Measurements from ENCODE around the gene PIEZO2. TPM values are rescaled to one million over a fixed set of nuclear protein-coding genes. Genes with fewer than 3 reads are reported as not detected.

Gene PIEZO2
- total RNA-seq, 2 experiments from 2014 or later, result not detected

- DNase-seq (no peak), ATAC-seq (no peak)
- Mint-ChIP-seq H3K27me3 (no peaks in the 10 kb centered on the region), H3K4me3 (no peak overlapping the region), H3K9me3 (ENCODE audit: low read depth) (no peaks in the 10 kb centered on the region), H3K36me3 (no peaks in the 10 kb centered on the region), H3K4me1 (no peaks in the 10 kb centered on the region), H3K27ac (no peak overlapping the region)
- CTCF ChIA-PET, result no interaction called here
Measured at GRCh38 chr18:11005528-11005927, 143.8 kb downstream of the PIEZO2 start.

GRCh38 chr18:11004951-11005350 is 144.4 kb downstream of the PIEZO2 start:
- H3K36me3 Mint-ChIP-seq, result no peaks in the 10 kb centered on the region
- ATAC-seq (no peak), DNase-seq (no peak)
- H3K27me3 Mint-ChIP-seq, result no peaks in the 10 kb centered on the region
- CTCF ChIA-PET, result no interaction called here
- no peak overlapping the region for H3K4me3 Mint-ChIP-seq
- no peaks in the 10 kb centered on the region for H3K4me1 Mint-ChIP-seq
- no peak overlapping the region for H3K27ac Mint-ChIP-seq
- H3K9me3 Mint-ChIP-seq (ENCODE audit: low read depth), result no peaks in the 10 kb centered on the region

GRCh38 chr18:11004294-11004693 is 145.1 kb downstream of the PIEZO2 start:
- H3K9me3 Mint-ChIP-seq (ENCODE audit: low read depth), result no peaks in the 10 kb centered on the region
- H3K4me3 Mint-ChIP-seq, result no peak overlapping the region
- no peak overlapping the region for H3K27ac Mint-ChIP-seq
- DNase-seq, result no peak
- no peaks in the 10 kb centered on the region for H3K4me1 Mint-ChIP-seq
- ATAC-seq, result no peak
- CTCF ChIA-PET, result no interaction called here
- no peaks in the 10 kb centered on the region for H3K27me3 Mint-ChIP-seq
- H3K36me3 Mint-ChIP-seq, result no peaks in the 10 kb centered on the region

GRCh38 chr18:11002796-11003195 is 146.6 kb downstream of the PIEZO2 start:
- Mint-ChIP-seq H3K27ac (no peak overlapping the region), H3K9me3 (ENCODE audit: low read depth) (no peaks in the 10 kb centered on the region), H3K27me3 (no peaks in the 10 kb centered on the region), H3K4me1 (no peaks in the 10 kb centered on the region), H3K36me3 (no peaks in the 10 kb centered on the region), H3K4me3 (no peak overlapping the region)
- DNase-seq (no peak), ATAC-seq (no peak)
- CTCF ChIA-PET, result no interaction called here

GRCh38 chr18:11002277-11002676 is 147.1 kb downstream of the PIEZO2 start:
- H3K9me3 Mint-ChIP-seq (ENCODE audit: low read depth), result no peaks in the 10 kb centered on the region

GRCh38 chr18:11000071-11000470 is 149.3 kb downstream of the PIEZO2 start:
- Mint-ChIP-seq H3K4me3 (no peak overlapping the region), H3K4me1 (no peaks in the 10 kb centered on the region), H3K36me3 (no peaks in the 10 kb centered on the region), H3K9me3 (ENCODE audit: low read depth) (no peaks in the 10 kb centered on the region), H3K27ac (no peak overlapping the region), H3K27me3 (no peaks in the 10 kb centered on the region)
- no peak for DNase-seq
- CTCF ChIA-PET, result no interaction called here
- ATAC-seq, result no peak

More at GRCh38 chr18:11002277-11002676, 147.1 kb downstream of the PIEZO2 start:
- no peaks in the 10 kb centered on the region for H3K27me3 Mint-ChIP-seq
- no peak overlapping the region for H3K27ac Mint-ChIP-seq
- no peaks in the 10 kb centered on the region for H3K4me1 Mint-ChIP-seq
- no peak overlapping the region for H3K4me3 Mint-ChIP-seq
- H3K36me3 Mint-ChIP-seq, result no peaks in the 10 kb centered on the region
- CTCF ChIA-PET, result no interaction called here
- DNase-seq, result no peak
- ATAC-seq, result no peak

GRCh38 chr18:10997885-10998284 is 151.5 kb downstream of the PIEZO2 start:
- DNase-seq, result no peak
- H3K36me3 Mint-ChIP-seq, result no peaks in the 10 kb centered on the region
- CTCF ChIA-PET, result no interaction called here
- peaks cover 3% of the 10 kb centered on the region for H3K9me3 Mint-ChIP-seq (ENCODE audit: low read depth)
- no peak for ATAC-seq
- H3K4me1 Mint-ChIP-seq, result no peaks in the 10 kb centered on the region
- no peak overlapping the region for H3K4me3 Mint-ChIP-seq
- no peak overlapping the region for H3K27ac Mint-ChIP-seq
- no peaks in the 10 kb centered on the region for H3K27me3 Mint-ChIP-seq

- no peak overlapping the region for H3K27ac Mint-ChIP-seq
- ATAC-seq, result no peak
- no peak overlapping the region for H3K4me3 Mint-ChIP-seq
- H3K27me3 Mint-ChIP-seq, result no peaks in the 10 kb centered on the region
- H3K36me3 Mint-ChIP-seq, result no peaks in the 10 kb centered on the region
- H3K4me1 Mint-ChIP-seq, result no peaks in the 10 kb centered on the region
- CTCF ChIA-PET, result no interaction called here
- DNase-seq, result no peak
- H3K9me3 Mint-ChIP-seq (ENCODE audit: low read depth), result peaks cover 5% of the 10 kb centered on the region
Measured at GRCh38 chr18:10995550-10995949, 153.8 kb downstream of the PIEZO2 start.

- H3K4me3 Mint-ChIP-seq, result no peak overlapping the region
- DNase-seq (no peak), ATAC-seq (no peak)
- no peak overlapping the region for H3K27ac Mint-ChIP-seq
- CTCF ChIA-PET, result no interaction called here
- H3K9me3 Mint-ChIP-seq (ENCODE audit: low read depth), result peaks cover 5% of the 10 kb centered on the region
- H3K36me3 Mint-ChIP-seq, result no peaks in the 10 kb centered on the region
- no peaks in the 10 kb centered on the region for H3K27me3 Mint-ChIP-seq
- no peaks in the 10 kb centered on the region for H3K4me1 Mint-ChIP-seq
Measured at GRCh38 chr18:10989486-10989885, 159.9 kb downstream of the PIEZO2 start.

- Mint-ChIP-seq H3K4me3 (no peak overlapping the region), H3K4me1 (no peaks in the 10 kb centered on the region), H3K36me3 (no peaks in the 10 kb centered on the region), H3K9me3 (ENCODE audit: low read depth) (no peaks in the 10 kb centered on the region), H3K27ac (no peak overlapping the region), H3K27me3 (no peaks in the 10 kb centered on the region)
- CTCF ChIA-PET, result no interaction called here
- ATAC-seq (no peak), DNase-seq (no peak)
Measured at GRCh38 chr18:10985689-10986088, 163.7 kb downstream of the PIEZO2 start.

- Mint-ChIP-seq H3K27me3 (no peaks in the 10 kb centered on the region), H3K36me3 (no peaks in the 10 kb centered on the region), H3K4me1 (no peaks in the 10 kb centered on the region), H3K27ac (no peak overlapping the region), H3K4me3 (no peak overlapping the region), H3K9me3 (ENCODE audit: low read depth) (no peaks in the 10 kb centered on the region)
- DNase-seq, result no peak
- no peak for ATAC-seq
- CTCF ChIA-PET, result no interaction called here
Measured at GRCh38 chr18:10979411-10979810, 170.0 kb downstream of the PIEZO2 start.

GRCh38 chr18:10977042-10977441 is 172.3 kb downstream of the PIEZO2 start:
- no peak for DNase-seq
- Mint-ChIP-seq H3K9me3 (ENCODE audit: low read depth) (peaks cover 2% of the 10 kb centered on the region), H3K27me3 (no peaks in the 10 kb centered on the region), H3K36me3 (no peaks in the 10 kb centered on the region), H3K4me3 (no peak overlapping the region), H3K4me1 (no peaks in the 10 kb centered on the region), H3K27ac (no peak overlapping the region)
- CTCF ChIA-PET, result no interaction called here
- no peak for ATAC-seq

- H3K9me3 Mint-ChIP-seq (ENCODE audit: low read depth), result peaks cover 2% of the 10 kb centered on the region
- no peaks in the 10 kb centered on the region for H3K4me1 Mint-ChIP-seq
- H3K4me3 Mint-ChIP-seq, result no peak overlapping the region
- no peak overlapping the region for H3K27ac Mint-ChIP-seq
- CTCF ChIA-PET, result no interaction called here
- ATAC-seq, result no peak
- no peak for DNase-seq
- no peaks in the 10 kb centered on the region for H3K27me3 Mint-ChIP-seq
- no peaks in the 10 kb centered on the region for H3K36me3 Mint-ChIP-seq
Measured at GRCh38 chr18:10973567-10974203, 175.7 kb downstream of the PIEZO2 start.

- Mint-ChIP-seq H3K4me3 (no peak overlapping the region), H3K36me3 (no peaks in the 10 kb centered on the region), H3K9me3 (ENCODE audit: low read depth) (peaks cover 4% of the 10 kb centered on the region), H3K27me3 (no peaks in the 10 kb centered on the region), H3K4me1 (no peaks in the 10 kb centered on the region), H3K27ac (no peak overlapping the region)
- ATAC-seq (no peak), DNase-seq (no peak)
- CTCF ChIA-PET, result no interaction called here
Measured at GRCh38 chr18:10971717-10972116, 177.7 kb downstream of the PIEZO2 start.

- no peak for ATAC-seq
- no peak for DNase-seq
- no peaks in the 10 kb centered on the region for H3K4me1 Mint-ChIP-seq
- CTCF ChIA-PET, result no interaction called here
- no peaks in the 10 kb centered on the region for H3K27me3 Mint-ChIP-seq
- H3K36me3 Mint-ChIP-seq, result no peaks in the 10 kb centered on the region
- no peak overlapping the region for H3K27ac Mint-ChIP-seq
- H3K9me3 Mint-ChIP-seq (ENCODE audit: low read depth), result peaks cover 2% of the 10 kb centered on the region
- no peak overlapping the region for H3K4me3 Mint-ChIP-seq
Measured at GRCh38 chr18:10965119-10965518, 184.2 kb downstream of the PIEZO2 start.
